ENCODE data around the gene RNASE13.
A peak's percentile ranks its signal among the peaks of the same experiment; 100 is the strongest.
"Not testable (repeated sequence)": the region's sequence is repeated elsewhere in the genome, so short reads cannot be mapped to it uniquely, and the experiment has no call there.

The RNASE13 gene

DNA sequence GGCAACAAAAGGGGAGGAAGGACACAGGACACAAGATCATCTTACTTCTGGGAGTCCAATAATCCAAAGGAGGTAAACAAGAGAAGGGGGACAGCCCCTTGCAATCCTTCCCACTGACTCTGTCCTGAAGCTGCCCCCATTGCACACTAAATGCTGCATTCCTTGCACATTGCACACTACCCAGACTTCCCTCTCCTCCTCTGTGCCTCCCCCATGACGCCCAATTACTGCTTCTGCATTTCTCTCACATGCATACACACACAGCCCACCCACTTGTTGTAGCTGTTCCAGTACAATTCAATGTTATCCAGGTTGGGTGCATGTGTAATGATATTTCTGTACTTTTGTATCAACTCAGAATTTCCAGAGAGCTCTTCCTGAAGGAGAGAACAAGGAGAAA lies 15.2 kb downstream of the RNASE13 start:
- no peak for DNase-seq

DNA sequence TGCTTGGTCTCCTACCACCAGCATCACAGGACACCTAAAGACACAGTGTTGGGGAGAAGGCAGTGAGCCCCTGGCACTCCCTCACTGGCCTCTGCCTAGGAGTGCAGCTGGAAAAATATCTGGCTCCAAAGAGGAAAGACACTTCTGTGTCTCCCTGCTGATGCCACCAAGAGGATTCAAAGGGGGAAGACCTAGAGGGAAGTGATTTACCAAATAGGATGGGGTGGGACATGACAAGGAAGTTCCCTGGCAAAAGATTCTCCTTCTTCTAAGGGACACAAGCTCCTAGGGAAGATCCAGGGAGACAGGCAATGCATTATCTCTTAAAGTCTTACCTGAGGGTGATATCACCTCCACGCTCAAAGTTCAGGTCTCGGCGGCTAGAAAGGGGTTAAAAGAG lies 15.8 kb downstream of the RNASE13 start:
- no peak for DNase-seq

DNA sequence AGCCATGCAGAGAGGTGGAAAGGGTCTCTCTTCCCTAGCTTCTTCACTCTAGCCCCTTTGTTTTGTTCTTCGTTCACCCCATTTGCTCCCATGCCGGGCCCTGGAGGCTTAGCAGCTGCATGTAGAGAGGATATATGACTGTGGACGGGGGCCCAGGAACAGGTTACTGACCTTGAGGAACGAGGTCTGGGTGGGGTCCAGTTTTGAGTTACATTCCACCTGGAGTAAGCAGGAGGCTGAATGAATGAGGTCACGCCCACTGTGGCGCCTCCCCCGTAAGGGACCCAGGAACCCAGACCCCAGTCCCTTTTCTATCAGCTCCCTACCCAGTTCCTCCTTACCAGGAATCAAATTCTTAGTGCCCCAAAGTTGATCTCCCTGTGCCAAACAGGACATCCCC lies 16.3 kb downstream of the RNASE13 start:
- no peak for DNase-seq

DNA sequence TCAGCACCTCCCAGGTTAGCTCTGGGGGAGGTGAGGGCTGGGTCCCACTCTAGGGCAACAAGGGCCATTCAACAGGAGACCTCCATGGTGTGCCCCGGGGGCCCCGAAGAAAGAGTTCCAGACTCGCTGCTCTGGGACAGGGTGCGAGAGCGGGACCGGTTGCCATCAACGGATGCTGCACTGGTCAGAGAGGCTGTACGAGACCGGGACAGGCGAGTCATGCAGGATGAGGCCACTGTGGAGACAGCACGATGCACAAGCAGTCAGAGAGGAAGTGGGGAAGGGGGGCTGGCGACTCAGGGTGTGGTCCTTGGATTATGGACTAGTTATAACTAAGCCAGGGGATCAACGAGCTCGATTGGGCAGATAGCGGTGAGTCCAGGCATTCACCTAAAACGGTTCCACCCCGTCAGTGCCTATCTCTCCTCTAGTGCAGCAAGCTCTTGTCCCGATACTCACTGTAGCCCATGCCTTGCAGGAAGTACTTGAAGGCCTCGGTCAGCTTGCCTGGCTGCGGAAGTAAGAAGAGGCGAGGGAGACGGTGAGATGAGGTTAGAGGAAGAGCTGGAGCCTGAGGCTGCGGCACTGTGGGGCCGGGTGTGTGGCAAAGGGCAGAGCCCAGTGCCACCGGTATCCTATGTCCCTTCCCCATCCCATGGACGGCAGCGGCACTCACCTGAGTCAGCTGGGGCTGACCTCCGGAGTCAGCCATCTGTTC lies 16.9 kb downstream of the RNASE13 start:
- no peak for DNase-seq

DNA sequence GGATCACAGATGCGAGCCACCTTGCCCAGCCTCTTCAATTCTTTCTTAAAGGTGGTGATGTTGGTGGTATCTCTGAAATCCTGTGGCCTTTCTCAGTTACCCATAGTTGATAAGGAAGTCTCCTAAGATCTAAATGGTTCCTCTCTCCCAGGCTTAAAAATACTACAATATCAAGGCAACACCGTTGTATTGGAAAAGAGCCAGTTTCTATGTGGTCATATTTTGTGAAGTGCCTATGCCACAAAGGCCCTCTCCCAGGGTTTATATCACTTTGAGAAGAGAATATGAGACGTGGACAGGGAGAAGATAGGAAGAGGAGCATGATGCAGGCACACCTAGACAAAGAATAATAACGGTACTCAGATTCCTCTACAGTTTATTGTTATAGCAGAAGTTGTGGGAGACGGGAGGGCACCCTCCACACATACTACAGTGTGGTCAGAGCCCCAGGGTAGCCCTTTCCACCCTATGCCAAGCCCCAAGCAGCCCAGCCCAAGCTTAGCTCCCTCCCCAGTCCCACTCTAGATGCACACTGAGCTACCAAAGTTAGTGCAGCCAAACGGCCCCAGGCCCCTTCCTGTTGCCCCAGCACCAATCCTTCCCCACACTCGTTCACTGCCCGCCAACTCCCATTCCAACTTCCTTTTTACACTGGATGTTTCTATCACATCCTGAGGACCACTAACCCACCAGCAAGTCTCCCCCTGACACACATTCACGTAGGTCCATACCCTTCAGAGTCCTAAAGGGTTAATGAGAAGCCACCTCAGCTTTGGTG lies 18.0 kb downstream of the RNASE13 start:
- DNase-seq = no peak

DNA sequence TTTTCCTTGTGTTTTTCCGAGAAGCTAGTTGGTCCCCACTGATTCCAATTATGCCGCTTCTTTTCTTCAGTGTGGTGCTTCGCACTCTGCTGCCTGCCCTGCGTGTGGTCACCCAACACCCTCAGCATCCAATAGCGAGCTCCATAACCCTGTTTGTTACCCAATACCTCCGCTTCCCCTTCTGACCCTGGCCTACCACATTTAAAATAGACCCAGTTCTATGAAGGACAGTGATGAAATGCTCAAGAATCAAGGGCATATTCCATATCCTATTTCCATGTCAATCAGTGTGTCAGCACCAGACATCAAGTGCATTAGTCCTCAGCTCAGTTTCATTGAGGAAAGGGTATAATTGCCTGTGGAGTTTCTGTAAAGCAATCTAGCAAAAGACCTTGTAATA lies 19.3 kb downstream of the RNASE13 start:
- no peak for DNase-seq

DNA sequence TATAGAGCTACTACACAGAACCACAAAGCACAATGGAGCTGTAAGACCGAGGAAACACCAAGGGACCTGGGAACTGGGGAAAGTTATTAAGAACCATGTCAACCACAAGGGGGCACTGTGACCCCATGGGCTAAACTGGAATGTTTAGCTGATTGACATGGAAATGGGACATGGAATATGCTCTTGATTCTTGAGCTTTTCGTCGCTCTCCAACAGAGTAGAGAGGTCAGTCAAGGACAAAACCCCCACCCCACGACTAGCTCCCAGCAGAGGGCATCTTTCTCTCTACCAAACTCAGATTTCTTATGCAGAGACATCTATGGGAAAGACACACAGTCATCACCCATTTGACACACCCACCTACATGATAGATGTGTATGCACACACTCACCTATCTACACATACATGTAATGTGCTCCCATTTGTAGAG lies 19.8 kb downstream of the RNASE13 start:
- DNase-seq = peak; percentile 75 to 82

DNA sequence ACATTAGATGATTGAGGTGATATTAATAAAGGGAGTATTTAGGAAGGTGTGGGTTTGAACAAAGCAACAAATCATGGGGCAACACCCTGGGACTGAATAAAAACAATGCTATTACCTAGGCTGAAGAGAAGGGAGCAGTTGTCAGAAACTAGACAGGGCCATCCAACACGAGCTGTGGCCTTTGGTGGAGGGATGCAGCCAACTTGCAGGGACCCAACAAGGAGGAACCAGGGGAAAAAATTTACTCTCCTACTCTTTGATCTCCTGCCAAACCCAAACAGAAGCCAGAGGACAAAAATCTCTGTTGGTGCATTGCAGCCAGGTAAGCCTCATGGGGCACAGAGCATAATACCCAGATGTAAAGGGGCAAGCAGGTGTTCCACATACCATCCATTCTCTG lies 23.5 kb downstream of the RNASE13 start:
- DNase-seq = no peak

DNA sequence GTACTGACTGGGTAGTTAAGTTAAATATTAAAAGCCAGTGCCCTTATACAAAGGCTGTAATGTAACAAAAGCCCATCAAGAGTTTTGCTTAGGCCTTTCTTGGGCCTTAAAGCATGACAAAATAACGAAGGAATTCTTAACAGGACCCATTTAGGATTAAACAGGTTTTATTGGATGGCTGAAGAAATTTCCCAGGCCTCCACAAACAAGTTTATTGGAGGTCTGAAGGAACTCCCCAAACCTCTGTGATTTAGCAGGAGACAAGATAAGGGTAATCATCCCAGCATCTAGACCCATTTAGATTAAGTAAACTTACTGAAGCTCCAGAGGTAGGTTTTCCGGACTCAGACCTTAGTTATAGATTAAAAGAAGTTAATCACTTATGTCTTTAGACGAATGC lies 24.9 kb downstream of the RNASE13 start:
- not testable (repeated sequence) for DNase-seq

DNA sequence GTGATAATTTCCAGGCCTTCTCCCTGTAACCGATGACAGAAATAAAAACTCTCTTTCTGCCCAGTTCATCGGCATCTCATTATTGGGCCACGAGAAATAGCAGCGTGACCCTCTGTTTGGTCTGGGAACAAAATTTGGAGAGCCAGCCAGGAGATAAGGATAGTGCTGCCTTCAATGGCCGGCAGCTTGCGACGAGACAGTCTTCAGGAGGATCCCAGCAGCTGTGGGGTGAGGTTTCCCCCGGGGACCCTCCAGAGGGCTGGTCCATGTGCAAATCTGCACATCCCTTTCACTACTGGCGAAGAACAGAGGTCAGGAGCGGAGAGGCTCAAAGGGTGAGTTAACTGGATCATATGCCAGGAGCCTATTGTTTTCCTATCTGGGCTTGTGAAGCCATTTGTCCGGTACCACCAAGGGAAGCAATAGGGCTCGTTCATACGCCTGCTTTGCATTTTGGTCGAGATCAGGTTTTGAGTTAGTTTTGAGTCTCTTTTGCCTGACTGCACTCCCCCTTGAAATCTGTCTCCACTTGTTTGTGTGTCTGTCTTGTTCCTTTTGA lies 30.7 kb downstream of the RNASE13 start:
- DNase-seq = no peak

DNA sequence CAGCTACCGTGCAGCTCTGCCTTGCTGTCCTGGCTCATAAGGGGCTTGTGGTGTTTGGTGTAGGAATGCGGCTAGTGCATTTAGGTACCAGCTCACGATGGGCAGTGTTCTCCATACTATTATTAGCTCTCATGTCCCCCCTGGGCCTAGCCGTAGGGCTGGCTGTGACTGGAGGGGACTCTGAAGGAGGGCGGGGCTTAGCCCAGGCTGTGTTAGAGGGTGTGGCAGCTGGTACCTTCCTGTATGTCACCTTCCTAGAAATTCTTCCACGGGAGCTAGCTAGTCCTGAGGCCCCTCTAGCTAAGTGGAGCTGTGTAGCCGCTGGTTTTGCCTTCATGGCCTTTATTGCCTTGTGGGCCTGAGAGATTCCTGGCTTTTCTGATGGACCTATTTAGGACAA lies 33.4 kb downstream of the RNASE13 start:
- DNase-seq = no peak

DNA sequence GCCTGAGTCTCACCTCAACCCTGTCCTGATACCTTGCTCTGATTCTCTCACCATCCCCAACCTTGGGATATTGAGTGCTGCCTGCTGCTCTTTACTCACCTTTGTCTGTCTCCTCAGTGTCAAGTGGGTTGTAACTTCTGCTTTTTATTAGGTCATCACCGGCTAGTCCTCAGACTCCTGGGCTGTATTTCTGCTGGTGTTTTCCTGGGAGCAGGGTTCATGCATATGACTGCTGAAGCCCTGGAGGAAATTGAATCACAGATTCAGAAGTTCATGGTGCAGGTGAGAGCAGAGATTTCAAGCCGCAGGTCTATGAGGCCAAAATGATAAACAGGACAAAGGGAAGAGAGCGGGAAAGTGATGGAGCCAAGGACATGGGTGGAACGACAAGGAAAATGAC lies 35.0 kb downstream of the RNASE13 start:
- DNase-seq = no peak

DNA sequence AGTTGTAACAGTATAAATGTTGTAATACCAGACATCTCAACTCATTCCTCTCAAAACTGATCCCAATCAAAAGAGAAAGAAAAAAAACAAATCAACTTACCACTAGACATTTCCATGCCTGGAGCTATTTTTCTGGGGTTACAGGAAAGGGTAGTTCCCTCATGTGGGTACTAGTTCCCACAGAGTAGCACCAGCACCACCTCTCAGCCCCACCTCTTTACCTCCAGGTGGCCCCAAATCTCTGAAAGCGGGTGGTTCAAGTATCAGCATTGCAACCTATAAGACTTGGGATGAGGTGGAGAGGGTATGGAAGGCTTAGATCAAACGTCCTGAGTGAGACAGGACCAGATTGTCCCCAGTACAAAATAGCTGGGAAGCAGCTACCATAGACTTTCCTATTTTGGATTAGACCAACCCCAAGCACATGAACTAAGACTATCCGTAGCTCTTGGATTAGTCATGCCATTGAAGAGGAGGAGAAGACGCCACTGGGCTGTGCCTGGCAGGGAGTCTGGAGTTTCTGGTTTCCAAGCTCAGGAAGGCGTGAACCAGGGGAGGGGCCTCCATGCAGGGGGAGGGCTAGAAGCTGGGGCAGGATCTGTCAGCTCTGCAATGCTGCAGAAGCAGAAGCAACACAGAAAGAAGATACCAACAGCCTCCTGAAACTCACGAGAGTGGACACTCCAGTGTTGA lies 35.8 kb downstream of the RNASE13 start, which contains the start of gene SLC39A2:
Gene SLC39A2, plus strand, starts transcription at position 620 of the 693 bp plus-strand sequence. CDS start 154 bp downstream, outside the sequence.
- DNase-seq = no peak

DNA sequence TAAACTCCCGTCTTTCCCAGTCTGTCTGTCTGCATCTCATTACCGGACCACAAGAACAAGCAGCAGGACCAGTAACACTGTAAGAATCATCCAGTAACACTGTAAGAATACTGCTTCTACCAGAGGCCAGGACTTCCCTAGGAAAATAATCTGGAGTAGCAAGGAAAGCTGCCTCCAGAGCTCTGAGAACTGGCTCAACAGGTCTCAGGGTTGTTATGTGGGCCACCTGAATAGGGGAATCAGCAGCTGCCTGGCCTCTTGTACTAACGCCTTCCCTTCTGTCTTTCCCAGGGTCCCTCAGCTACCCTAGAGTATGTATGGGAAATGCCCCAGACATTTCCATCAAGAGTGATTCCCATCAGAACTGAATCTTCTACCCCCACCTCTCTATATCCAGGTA lies 36.5 kb downstream of the RNASE13 start:
- no peak for DNase-seq

DNA sequence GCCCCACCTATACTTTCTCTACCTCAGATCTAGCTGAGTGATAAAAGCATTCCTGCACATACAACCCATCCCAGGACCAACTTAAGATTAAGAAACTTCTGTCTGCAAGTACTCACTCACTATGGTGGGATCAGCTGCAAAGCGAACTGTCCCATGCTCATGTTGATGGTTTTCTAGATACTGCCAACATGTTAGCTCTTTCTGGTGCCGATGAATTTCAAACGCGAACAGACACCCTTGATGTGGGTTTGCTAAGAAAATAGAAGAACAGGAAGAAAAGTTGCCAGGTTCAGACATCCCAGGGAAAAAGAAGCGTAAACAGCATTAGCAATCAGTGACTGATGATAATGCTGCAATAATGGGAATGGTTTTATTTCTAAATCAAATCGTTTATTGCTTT lies 37.0 kb downstream of the RNASE13 start:
- DNase-seq = no peak

DNA sequence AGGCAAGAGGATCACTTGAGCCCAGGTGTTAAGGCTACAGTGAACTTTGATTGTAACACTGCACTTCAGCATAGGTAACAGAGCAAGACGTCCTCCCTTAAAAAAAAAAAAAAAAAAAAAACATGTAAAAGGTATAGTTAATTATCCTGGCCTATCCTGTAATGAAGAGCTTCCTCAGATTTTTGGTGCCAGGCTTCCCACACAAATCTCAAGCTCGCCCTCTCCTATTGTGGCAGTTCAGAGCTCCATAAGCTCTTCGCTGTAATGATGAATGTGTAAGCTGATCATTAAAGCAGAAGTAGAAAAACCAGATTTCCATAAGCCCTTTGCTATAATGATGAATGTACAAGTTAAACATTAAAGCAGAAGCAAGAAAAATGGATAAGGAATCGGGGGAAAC lies 37.5 kb downstream of the RNASE13 start:
- no peak for DNase-seq

DNA sequence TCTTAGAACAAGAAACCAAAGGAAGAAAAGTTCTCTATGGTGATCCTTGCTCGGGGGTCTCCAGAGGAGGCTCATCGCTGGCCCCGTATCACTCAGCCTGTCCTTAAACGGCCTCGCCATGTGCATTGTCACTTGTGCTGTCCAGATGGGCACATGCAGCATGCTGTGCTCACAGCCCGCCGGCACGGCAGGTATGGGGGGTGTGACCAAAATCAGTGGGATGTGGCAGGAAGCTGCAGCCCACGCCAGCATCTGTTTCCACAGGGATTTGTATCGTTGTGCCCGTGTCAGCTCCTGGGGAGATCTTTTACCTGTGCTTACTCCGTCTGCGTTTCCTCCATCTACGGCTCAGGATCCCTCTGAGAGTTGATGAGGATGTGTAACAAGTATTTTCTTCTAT lies 38.1 kb downstream of the RNASE13 start:
- no peak for DNase-seq

DNA sequence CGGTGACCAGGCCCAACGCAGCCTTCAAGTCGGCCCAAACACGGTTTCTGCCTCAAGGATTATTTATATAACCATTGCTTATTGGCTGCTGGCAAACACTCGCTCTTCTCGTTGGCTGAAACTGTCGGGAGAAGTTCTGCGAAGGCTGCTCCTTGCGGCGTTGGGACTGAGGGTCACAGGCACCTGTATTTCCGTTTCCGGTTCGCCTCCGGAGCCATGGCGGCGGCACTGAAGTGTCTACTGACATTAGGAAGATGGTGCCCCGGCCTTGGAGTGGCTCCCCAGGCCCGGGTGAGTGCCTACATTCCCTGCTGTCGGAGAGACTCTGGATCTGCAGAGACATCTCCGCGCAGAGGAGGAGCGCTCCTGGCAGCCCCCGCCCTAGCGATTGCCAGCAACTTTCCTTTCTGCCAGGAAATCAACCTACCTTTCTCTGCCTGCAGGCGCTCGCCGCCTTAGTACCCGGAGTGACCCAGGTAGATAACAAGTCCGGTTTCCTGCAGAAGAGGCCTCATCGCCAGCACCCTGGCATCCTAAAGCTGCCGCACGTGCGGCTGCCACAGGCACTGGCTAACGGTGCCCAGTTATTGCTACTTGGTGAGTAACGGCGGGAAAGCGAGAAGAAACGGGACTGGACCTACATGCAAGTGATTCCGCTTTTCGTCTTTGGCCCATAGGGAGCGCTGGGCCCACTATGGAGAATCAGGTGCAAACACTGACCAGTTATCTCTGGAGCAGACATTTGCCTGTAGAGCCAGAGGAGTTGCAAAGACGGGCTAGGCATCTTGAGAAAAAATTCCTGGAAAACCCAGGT lies 44.6 kb downstream of the RNASE13 start, which contains the start of gene METTL17:
Gene METTL17, plus strand, starts transcription at position 194 of the 814 bp plus-strand sequence. Its CDS starts 23 bp downstream, at position 217.
- peak; percentile 88 to 89 for DNase-seq

DNA sequence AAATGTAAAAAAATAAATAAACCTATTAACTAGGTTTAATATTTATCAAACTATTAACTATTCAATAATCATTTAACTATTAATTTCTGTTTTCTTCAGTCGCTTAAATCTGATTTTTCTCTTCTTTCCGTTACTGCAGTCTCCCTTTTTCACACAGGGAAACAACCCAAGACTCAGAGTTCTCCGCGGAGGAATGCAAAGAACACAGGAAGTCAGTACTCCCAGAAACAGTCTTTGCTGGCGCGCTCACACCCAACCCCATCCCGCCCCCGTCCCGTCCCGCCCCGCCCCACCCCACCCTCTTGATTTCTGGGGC lies 45.2 kb downstream of the RNASE13 start:
- DNase-seq = no peak

DNA sequence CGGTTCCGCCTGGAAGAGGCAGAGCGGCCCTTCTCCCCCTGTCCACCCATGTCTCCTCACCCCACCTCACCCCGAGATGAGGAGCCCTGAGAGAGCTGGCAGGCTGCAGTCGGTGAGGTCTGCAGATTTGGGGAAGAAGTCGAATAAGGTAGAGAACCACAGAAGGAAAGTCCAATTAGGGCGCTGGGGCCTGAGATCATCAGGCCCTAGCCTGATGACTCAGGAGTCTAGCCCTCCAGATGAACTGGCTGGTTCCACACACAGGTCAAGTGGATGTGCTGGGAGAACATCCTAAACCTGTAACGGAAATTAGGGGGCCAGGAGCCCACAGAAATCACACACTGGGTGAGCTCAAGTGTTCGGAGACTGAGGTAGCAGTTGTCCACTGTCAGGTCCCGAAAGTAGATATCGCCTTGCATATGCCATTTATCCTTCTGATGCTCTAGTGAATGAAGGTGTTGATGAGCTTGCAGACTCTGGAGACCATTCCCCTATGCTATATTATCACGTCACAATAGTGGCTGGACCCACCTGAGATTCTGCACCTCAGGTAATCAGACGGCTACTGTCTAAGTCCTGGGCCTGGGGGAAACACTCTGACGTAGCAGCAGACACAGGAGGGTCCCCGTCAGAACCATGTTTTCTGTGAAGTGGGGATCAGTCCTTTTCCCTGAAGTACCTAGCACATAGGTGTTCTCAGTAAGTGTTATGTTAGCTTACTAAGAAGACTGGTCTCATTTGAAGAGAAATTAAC lies 45.7 kb downstream of the RNASE13 start:
- DNase-seq = no peak

DNA sequence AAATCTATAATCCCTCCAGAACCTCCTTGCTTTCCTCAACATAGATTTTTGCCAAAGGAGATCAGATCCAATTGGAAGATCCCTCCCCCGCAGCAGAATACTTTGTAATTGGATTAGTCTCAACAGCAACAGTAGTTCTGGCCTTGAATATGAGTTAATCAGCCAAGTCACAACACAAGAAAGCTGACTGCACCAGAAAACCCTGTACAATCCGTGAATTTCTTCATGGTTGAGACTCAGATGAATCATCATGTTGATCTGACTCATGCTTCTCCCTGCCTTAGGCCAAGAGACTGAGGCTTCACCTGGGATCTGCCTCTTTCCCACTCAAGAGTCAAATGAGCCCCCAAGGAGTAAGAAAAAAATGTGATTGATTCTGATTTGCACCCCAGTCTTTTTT lies 47.8 kb downstream of the RNASE13 start:
- peak in 1 of 2 donors; percentile 10 for DNase-seq

DNA sequence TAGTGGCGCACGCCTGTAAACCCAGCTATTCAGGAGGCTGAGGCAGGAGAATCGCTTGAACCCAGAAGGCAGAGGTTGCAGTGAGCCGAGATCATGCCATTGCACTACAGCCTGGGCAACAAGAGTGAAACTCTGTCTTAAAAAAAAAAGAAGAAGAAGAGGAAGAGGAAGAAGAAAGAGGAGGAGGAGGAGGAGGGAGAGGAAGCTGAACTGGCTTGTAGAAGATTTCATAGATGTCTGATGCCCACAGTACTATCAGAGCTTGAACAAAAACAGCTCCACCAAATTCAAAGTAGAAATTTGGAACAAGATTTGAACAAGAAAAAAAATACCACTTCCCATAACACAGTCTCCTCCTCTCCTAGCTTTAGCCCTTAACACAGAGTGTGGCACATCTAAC lies 49.0 kb downstream of the RNASE13 start:
- DNase-seq = not testable (repeated sequence)

All from CD4-positive, alpha-beta T cell treated with Interleukin-1 beta for 1 hour (primary cell).